SK-N-SH (cell line): ENCODE measurements around the gene DNAJC16. TPM values are rescaled to one million over a fixed set of nuclear protein-coding genes. Genes with fewer than 3 reads are reported as not detected.

ENCODE experiments used
- CTCF ChIA-PET: fragments of 300-600, 350-600 bp; formaldehyde crosslinking; extraction: SDS; loops from one replicate; lab custom pipeline; 2021; lab: Yijun Ruan, JAX
- POLR2A ChIA-PET: fragments of 350-600 bp; sonication (Branson Sonifier 250); formaldehyde crosslinking; extraction: SDS; loops from one replicate; lab custom pipeline; 2020; ENCODE audit warnings: antibody characterized with exemption, inconsistent platforms; lab: Yijun Ruan, JAX
- DNase-seq: peaks from one replicate; pipeline ENCODE4 v3.0.0; 2012
- H2AFZ ChIP-seq: fragments of 200-600 bp; sonication (generic); 2 replicates; pipeline ENCODE4 v1.8.1; 2016; ENCODE audit warnings: antibody characterized with exemption, mild to moderate bottlenecking, low read depth
- H3F3A ChIP-seq: fragments of 200-600 bp; sonication (generic); replicated peaks from 2 replicates; pipeline ENCODE3; 2016; ENCODE audit warnings: antibody characterized with exemption, mild to moderate bottlenecking; ENCODE audit not compliant: insufficient read depth
- H3K27ac ChIP-seq, 2 experiments: fragments of 200-500 bp in 1 of 2; fragments of 200-600 bp in 1 of 2; sonication (Bioruptor generic) in 1 of 2; sonication (generic), shearing (Covaris generic) in 1 of 2; 2 replicates each; pipeline versions ENCODE4 v1.5.1 to v1.6.1; 2014 to 2016; ENCODE audit warnings: low read depth in 2 of 2, inconsistent platforms in 1 of 2, low read length in 1 of 2, mild to moderate bottlenecking in 1 of 2, mixed read lengths in 1 of 2
- H3K27me3 ChIP-seq: fragments of 200-600 bp; sonication (generic), shearing (Covaris generic); 2 replicates; pipeline ENCODE4 v1.6.1; 2016; ENCODE audit warnings: mixed run types; ENCODE audit not compliant: insufficient read depth
- H3K36me3 ChIP-seq, 2 experiments: fragments of 200-500 bp in 1 of 2; fragments of 200-600 bp in 1 of 2; sonication (Bioruptor generic) in 1 of 2; sonication (generic) in 1 of 2; replicated peaks in 1 of 2; 2 replicates each; pipeline versions ENCODE3 to v1.5.1; 2014 to 2016; ENCODE audit warnings: low read length in 1 of 2, mild to moderate bottlenecking in 1 of 2; ENCODE audit not compliant: insufficient read depth in 2 of 2, control insufficient read depth in 1 of 2
- H3K4me1 ChIP-seq, 2 experiments: fragments of 200-500 bp in 1 of 2; fragments of 200-600 bp in 1 of 2; sonication (Bioruptor generic) in 1 of 2; sonication (generic), shearing (Covaris generic) in 1 of 2; 2 replicates each; pipeline versions ENCODE4 v1.5.1 to v1.6.1; 2014 to 2016; ENCODE audit warnings: low read depth in 1 of 2, low read length in 1 of 2, mixed run types in 1 of 2; ENCODE audit not compliant: insufficient read depth in 2 of 2, control insufficient read depth in 1 of 2
- H3K4me2 ChIP-seq: fragments of 200-600 bp; sonication (generic), shearing (Covaris generic); 2 replicates; pipeline ENCODE4 v1.6.1; 2017; ENCODE audit warnings: mixed run types
- H3K4me3 ChIP-seq, 2 experiments: fragments of 200-500 bp in 1 of 2; fragments of 200-600 bp in 1 of 2; sonication (Bioruptor generic) in 1 of 2; sonication (generic), shearing (Covaris generic) in 1 of 2; 2 replicates each; pipeline versions ENCODE4 v1.5.1 to v1.8.1; 2014 to 2016; ENCODE audit warnings: low read depth in 2 of 2, inconsistent platforms in 1 of 2, low read length in 1 of 2, mild to moderate bottlenecking in 1 of 2, mixed read lengths in 1 of 2, moderate library complexity in 1 of 2
- H3K79me2 ChIP-seq: fragments of 200-600 bp; sonication (generic); 2 replicates; pipeline ENCODE4 v1.8.1; 2017; ENCODE audit warnings: mild to moderate bottlenecking; ENCODE audit not compliant: insufficient read depth
- H3K9ac ChIP-seq: fragments of 200-600 bp; sonication (generic); 2 replicates; pipeline ENCODE4 v1.6.1; 2017; ENCODE audit warnings: mixed run types
- H3K9me2 ChIP-seq: fragments of 200-600 bp; sonication (generic); 2 replicates; pipeline ENCODE4 v1.6.1; 2017; ENCODE audit warnings: mixed run types
- H3K9me3 ChIP-seq: fragments of 200-600 bp; sonication (generic); 2 replicates; pipeline ENCODE4 v1.6.1; 2017; ENCODE audit warnings: mixed run types, mild to moderate bottlenecking, moderate library complexity
- H4K20me1 ChIP-seq: fragments of 200-600 bp; sonication (generic); 2 replicates; pipeline ENCODE4 v1.6.1; 2017; ENCODE audit warnings: mild to moderate bottlenecking, mixed run types; ENCODE audit not compliant: insufficient read depth
- CHD2 ChIP-seq: fragments of 150-350 bp; IDR thresholded peaks from 2 replicates; pipeline ENCODE4 v1.6.1; 2018; ENCODE audit warnings: low read length; ENCODE audit not compliant: partially characterized antibody
- JUND ChIP-seq: IDR thresholded peaks from 2 replicates; pipeline ENCODE4 v1.4.0; 2012
- MXI1 ChIP-seq: IDR thresholded peaks from 2 replicates; pipeline ENCODE4 v1.6.1; 2012; ENCODE audit warnings: mild to moderate bottlenecking, low read depth, low read length, improper control_type of control experiment
- NFIC ChIP-seq: IDR thresholded peaks from 2 replicates; pipeline ENCODE4 v1.4.0; 2012; ENCODE audit warnings: borderline replicate concordance
- NRF1 ChIP-seq: IDR thresholded peaks from 2 replicates; pipeline ENCODE4 v1.6.1; 2012; ENCODE audit warnings: low read depth, mild to moderate bottlenecking, low read length
- POLR2AphosphoS5 ChIP-seq: IDR thresholded peaks from 2 replicates; pipeline ENCODE4 v1.6.1; 2012; ENCODE audit warnings: low read depth, low read length
- RCOR1 ChIP-seq: fragments of 150-350 bp; IDR thresholded peaks from 2 replicates; pipeline ENCODE4 v1.6.1; 2017; ENCODE audit warnings: antibody characterized with exemption, low read length
- RXRA ChIP-seq: IDR thresholded peaks from 2 replicates; pipeline ENCODE4 v1.4.0; 2012; ENCODE audit warnings: low read depth, mild to moderate bottlenecking, borderline replicate concordance
- TCF12 ChIP-seq: IDR thresholded peaks from 2 replicates; pipeline ENCODE4 v1.4.0; 2012
- WGBS: methylation state at CpG from one replicate; pipeline ENCODE4 v1.1.6; 2017; ENCODE audit warnings: low lambda C conversion rate; 5-methylcytosine and 5-hydroxymethylcytosine counted together
- polyA plus RNA-seq, 3 experiments: library from polyadenylated mRNA; depleted of rRNA; stranded (reverse); fragments of >200 nt; gene quantifications; 2 replicates each; pipeline ENCODE4 v1.2.3, GENCODE V29; 2012
- TF ChIP-seq, protein P1 (sequence below): IDR thresholded peaks from 2 replicates; pipeline ENCODE4; 2012
- TF ChIP-seq, protein P2 (sequence below): IDR thresholded peaks from 2 replicates; pipeline ENCODE4 v1.4.0; 2012; ENCODE audit warnings: low read depth, borderline replicate concordance
- TF ChIP-seq, protein P3 (sequence below): fragments of 150-350 bp; IDR thresholded peaks from 2 replicates; pipeline ENCODE4 v1.6.1; 2016; ENCODE audit warnings: mild to moderate bottlenecking, low read depth, low read length

DNAJC16 gene
- polyA plus RNA-seq, 1 of the 3 experiments (the other 2 are of a cell fraction), result 8.4 TPM

DNA sequence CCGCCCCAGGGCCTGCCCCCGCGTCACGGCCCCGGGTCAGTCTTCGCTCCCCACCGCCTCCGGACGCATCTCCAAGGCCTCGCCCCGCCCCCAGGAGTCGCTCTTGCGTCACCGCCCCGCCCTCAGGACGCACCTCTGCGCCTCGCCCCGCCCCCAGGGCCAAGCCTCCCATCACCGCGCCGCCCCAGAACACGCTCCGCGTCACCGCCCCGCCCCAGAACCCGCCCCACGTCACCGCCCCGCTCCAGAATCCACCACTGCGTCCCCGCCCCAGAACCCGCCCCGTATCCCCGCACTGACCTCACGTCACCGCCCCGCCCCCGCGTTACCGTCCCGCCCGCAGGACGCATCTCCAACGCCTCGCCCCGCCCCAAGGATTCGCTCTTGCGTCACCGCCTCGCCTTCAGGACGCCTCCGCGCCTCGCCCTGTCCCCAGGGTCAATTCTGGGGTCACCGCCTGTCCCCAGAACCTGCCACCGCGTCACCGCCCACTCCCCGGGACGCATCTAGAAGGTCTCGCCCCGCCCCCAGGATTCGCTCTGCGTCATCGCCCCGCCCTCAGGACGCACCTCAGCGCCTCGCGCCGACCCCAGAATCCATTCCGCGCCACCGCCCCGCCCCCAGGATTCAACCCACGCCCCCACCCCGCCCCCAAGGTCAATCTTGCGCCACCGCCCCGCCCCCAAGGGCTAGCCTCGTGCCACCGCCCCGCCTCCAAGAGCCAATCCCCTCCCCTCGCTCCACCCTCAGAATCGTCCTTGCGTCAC is 2.2 kb upstream of the DNAJC16 start:
- WGBS, result no CpG with 5 or more reads among the region's 88 CpGs
- Histone ChIP-seq H3K79me2 (peaks cover 39% of the 10 kb centered on the region), H2AFZ (no peak overlapping the region), H3K27me3 (no peaks in the 10 kb centered on the region), H3K9ac (peak overlapping the region; percentile 77; the same call in 1 of the 2 replicates), H3F3A (peaks cover 16% of the 10 kb centered on the region), H3K27ac (peak overlapping the region; percentile 90 to 97), H3K9me2 (no peaks in the 10 kb centered on the region), H3K4me1 (peaks cover 6 to 20% of the 10 kb centered on the region in 2 experiments), H3K9me3 (no peaks in the 10 kb centered on the region), H3K4me2 (no peak overlapping the region), H3K36me3 (peaks cover 6 to 7% of the 10 kb centered on the region in 2 experiments), H3K4me3 (peak overlapping the region; percentile 69 to 71), H4K20me1 (no peaks in the 10 kb centered on the region; the same call in 1 of the 2 replicates)
- ChIA-PET POLR2A (no interaction called here), CTCF (no interaction called here)
- DNase-seq, result peak; percentile 95
- no peak; the same call in 1 of the 2 replicates for TF ChIP-seq RCOR1
- TF ChIP-seq, protein P1, sequence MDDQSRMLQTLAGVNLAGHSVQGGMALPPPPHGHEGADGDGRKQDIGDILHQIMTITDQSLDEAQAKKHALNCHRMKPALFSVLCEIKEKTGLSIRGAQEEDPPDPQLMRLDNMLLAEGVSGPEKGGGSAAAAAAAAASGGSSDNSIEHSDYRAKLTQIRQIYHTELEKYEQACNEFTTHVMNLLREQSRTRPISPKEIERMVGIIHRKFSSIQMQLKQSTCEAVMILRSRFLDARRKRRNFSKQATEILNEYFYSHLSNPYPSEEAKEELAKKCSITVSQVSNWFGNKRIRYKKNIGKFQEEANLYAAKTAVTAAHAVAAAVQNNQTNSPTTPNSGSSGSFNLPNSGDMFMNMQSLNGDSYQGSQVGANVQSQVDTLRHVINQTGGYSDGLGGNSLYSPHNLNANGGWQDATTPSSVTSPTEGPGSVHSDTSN, result no peak
- TF ChIP-seq, protein P2, sequence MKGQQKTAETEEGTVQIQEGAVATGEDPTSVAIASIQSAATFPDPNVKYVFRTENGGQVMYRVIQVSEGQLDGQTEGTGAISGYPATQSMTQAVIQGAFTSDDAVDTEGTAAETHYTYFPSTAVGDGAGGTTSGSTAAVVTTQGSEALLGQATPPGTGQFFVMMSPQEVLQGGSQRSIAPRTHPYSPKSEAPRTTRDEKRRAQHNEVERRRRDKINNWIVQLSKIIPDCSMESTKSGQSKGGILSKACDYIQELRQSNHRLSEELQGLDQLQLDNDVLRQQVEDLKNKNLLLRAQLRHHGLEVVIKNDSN, result no peak
- TF ChIP-seq TCF12, result no peak
- TF ChIP-seq POLR2AphosphoS5, result 0 out of 2 replicates have a peak, but pooled peaks have one; percentile 19
- peak; percentile 17; the same call in 1 of the 2 replicates for TF ChIP-seq NRF1
- TF ChIP-seq CHD2, result peak; percentile 11
- no peak for TF ChIP-seq JUND
- peak; percentile 75; the same call in 1 of the 2 replicates for TF ChIP-seq RXRA

DNA sequence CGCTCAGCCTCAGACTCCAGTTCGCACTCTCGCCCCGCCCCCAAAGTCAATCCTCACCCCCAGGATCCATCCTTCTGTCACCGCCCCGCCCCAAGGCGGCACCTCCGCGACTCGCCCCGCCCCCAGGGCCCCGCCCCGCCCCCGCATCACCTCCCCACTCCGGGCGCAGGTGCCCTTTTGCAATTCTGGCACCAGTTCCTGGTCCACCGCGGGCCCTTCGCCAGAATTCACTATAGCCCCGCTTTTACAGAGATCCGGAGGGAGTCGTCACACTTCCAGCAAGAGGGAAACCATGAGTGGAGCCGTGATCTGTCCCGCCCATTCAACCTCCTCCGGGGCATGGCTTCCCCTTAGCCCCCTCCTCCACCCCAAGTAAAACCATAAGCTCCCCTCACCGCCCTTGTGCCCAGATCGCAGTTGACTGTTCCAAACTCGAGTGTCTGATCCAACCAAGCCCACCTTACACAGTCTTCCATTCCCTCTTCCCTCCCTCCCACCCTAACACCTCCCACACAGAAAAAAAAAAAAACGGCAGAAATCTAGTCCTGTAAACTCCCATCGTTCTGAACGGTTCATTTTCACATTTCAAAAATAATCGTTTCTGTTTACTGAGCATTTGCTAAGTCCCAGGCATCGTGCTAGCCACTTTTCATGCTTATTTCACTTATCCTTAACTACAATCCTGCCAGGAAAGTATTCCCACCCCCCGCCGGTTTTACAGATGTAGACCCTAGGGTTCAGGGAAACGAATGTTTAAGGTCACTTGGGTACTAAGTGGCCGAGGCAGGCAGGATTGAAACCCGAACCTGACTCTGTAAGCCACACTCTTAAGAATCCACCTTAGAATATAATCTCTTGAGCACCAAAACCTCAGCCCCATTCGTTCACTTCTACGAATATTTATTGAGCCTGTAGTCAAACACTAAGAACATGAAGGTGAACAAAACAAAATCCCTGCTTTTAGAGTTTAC is 1.3 kb upstream of the DNAJC16 start:
- Histone ChIP-seq H3K4me2 (peak overlapping the region; percentile 91), H3K9me3 (no peaks in the 10 kb centered on the region), H4K20me1 (no peaks in the 10 kb centered on the region; the same call in 1 of the 2 replicates), H3K9ac (peak overlapping the region; percentile 62), H3K27me3 (no peaks in the 10 kb centered on the region), H3K4me1 (peaks cover 6 to 20% of the 10 kb centered on the region in 2 experiments), H2AFZ (peak overlapping the region; percentile 90), H3K4me3 (peak overlapping the region; percentile 88 to 89)
- TF ChIP-seq MXI1 (peak; percentile 56), NFIC (0 out of 2 replicates have a peak, but pooled peaks have one; percentile 15)
- TF ChIP-seq, protein P3, sequence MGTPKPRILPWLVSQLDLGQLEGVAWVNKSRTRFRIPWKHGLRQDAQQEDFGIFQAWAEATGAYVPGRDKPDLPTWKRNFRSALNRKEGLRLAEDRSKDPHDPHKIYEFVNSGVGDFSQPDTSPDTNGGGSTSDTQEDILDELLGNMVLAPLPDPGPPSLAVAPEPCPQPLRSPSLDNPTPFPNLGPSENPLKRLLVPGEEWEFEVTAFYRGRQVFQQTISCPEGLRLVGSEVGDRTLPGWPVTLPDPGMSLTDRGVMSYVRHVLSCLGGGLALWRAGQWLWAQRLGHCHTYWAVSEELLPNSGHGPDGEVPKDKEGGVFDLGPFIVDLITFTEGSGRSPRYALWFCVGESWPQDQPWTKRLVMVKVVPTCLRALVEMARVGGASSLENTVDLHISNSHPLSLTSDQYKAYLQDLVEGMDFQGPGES, result no peak
- TF ChIP-seq, all 33 proteins: peak for 2
- no peaks in the 10 kb centered on the region for H3K9me2 ChIP-seq
- no peak for DNase-seq
- ChIA-PET POLR2A (interaction anchor here (0.7 kb wide), 1 partner anchor 67 kb away, joined by 3 read pairs; no protein-coding TSS in a partner anchor), CTCF (no interaction called here)
- H3K36me3 ChIP-seq, result peaks cover 6 to 9% of the 10 kb centered on the region in 2 experiments
- 3% methylated on average over 39 of the region's 40 CpGs for WGBS
- H3K79me2 ChIP-seq, result peaks cover 46% of the 10 kb centered on the region
- H3K27ac ChIP-seq, result peak overlapping the region; percentile 84 to 88
- H3F3A ChIP-seq, result peaks cover 16% of the 10 kb centered on the region
